HL-60 (cell line): Measurements from ENCODE around the gene CDK19.

Experiments
- DNase-seq, 2 experiments: peaks; one replicate each; pipeline ENCODE4 v3.0.0-alpha.2; 2010 to 2020; ENCODE audit warnings: low read depth in 1 of 2, low spot score in 1 of 2
- H3K27ac ChIP-seq: fragments of 250-450 bp; sonication (Bioruptor Pico); replicated peaks from 2 replicates; pipeline ENCODE4 v1.5.1; 2020; ENCODE audit warnings: mild to moderate bottlenecking, moderate library complexity
- H3K27me3 ChIP-seq: fragments of 250-450 bp; sonication (Bioruptor Pico); 2 replicates; pipeline ENCODE4 v1.5.1; 2021; ENCODE audit warnings: mild to moderate bottlenecking, moderate library complexity; ENCODE audit not compliant: insufficient read depth, poor library complexity, severe bottlenecking
- H3K4me3 ChIP-seq: replicated peaks from 2 replicates; pipeline ENCODE4 v1.5.1; 2011; ENCODE audit warnings: mild to moderate bottlenecking, control low read depth, low read length; ENCODE audit not compliant: insufficient read depth
- GABPA ChIP-seq: IDR thresholded peaks from 2 replicates; pipeline ENCODE4 v1.6.1; 2012; ENCODE audit warnings: low read depth
- POLR2AphosphoS5 ChIP-seq: IDR thresholded peaks from 2 replicates; pipeline ENCODE4 v1.6.1; 2012; ENCODE audit warnings: low read depth
- SPI1 ChIP-seq: IDR thresholded peaks from 2 replicates; pipeline ENCODE4 v1.6.1; 2012; ENCODE audit warnings: low read depth, mild to moderate bottlenecking, borderline replicate concordance
- TF ChIP-seq, protein P1 (sequence below): IDR thresholded peaks from 2 replicates; pipeline ENCODE4 v1.6.1; 2012; ENCODE audit warnings: low read depth; ENCODE audit not compliant: insufficient replicate concordance
- TF ChIP-seq, protein P2 (sequence below): IDR thresholded peaks from one replicate; pipeline ENCODE4 v1.5.1; 2011; ENCODE audit warnings: low read length, control low read depth, inconsistent platforms; ENCODE audit not compliant: insufficient read depth

CDK19 gene

DNA sequence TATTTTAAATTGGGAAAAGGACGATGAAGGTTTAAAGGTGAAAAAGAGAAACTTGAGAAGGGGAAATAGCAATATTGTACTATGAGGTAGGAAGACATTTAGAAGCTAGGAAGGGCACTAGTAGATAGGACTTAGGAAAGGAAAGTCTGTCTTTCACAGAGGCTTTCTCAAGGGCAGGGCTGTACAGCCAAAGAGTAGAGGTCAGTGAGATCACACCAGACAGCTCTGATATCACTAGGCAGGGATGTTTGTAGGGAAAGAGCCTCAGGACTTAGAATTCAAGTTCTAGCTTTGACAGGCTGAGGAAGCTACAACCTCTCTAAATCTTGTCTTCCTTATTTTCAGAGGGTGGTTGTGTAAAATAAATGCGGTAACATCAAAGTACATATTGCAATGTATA, 178.5 kb downstream of the CDK19 start:
- H3K27ac ChIP-seq = no peak overlapping the region
- no peaks in the 10 kb centered on the region for H3K27me3 ChIP-seq
- no peak for DNase-seq
- TF ChIP-seq, protein P1, sequence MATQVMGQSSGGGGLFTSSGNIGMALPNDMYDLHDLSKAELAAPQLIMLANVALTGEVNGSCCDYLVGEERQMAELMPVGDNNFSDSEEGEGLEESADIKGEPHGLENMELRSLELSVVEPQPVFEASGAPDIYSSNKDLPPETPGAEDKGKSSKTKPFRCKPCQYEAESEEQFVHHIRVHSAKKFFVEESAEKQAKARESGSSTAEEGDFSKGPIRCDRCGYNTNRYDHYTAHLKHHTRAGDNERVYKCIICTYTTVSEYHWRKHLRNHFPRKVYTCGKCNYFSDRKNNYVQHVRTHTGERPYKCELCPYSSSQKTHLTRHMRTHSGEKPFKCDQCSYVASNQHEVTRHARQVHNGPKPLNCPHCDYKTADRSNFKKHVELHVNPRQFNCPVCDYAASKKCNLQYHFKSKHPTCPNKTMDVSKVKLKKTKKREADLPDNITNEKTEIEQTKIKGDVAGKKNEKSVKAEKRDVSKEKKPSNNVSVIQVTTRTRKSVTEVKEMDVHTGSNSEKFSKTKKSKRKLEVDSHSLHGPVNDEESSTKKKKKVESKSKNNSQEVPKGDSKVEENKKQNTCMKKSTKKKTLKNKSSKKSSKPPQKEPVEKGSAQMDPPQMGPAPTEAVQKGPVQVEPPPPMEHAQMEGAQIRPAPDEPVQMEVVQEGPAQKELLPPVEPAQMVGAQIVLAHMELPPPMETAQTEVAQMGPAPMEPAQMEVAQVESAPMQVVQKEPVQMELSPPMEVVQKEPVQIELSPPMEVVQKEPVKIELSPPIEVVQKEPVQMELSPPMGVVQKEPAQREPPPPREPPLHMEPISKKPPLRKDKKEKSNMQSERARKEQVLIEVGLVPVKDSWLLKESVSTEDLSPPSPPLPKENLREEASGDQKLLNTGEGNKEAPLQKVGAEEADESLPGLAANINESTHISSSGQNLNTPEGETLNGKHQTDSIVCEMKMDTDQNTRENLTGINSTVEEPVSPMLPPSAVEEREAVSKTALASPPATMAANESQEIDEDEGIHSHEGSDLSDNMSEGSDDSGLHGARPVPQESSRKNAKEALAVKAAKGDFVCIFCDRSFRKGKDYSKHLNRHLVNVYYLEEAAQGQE = no peak
- TF ChIP-seq SPI1 (no peak), POLR2AphosphoS5 (no peak), GABPA (no peak)
- TF ChIP-seq, protein P2, sequence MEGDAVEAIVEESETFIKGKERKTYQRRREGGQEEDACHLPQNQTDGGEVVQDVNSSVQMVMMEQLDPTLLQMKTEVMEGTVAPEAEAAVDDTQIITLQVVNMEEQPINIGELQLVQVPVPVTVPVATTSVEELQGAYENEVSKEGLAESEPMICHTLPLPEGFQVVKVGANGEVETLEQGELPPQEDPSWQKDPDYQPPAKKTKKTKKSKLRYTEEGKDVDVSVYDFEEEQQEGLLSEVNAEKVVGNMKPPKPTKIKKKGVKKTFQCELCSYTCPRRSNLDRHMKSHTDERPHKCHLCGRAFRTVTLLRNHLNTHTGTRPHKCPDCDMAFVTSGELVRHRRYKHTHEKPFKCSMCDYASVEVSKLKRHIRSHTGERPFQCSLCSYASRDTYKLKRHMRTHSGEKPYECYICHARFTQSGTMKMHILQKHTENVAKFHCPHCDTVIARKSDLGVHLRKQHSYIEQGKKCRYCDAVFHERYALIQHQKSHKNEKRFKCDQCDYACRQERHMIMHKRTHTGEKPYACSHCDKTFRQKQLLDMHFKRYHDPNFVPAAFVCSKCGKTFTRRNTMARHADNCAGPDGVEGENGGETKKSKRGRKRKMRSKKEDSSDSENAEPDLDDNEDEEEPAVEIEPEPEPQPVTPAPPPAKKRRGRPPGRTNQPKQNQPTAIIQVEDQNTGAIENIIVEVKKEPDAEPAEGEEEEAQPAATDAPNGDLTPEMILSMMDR = no peak
- H3K4me3 ChIP-seq = no peak overlapping the region

DNA sequence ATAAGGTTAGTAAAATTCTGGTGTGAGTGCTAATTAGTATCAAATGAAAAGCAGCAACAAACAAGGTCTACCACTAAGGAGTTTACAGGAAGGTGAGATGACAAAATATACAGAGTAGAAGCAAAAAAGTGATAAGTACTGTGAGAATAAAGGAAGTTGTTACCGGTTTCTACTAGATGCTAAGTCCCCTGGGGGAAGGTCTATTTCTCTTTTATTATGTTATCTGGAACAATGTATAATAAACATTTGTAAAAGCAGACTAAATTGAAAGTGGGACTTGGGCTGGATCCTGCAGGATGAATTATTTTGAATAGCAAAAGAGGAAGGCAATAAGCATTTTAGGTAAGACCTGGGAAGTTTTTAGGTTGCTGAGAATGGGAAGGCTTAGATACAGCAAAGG, 180.2 kb downstream of the CDK19 start:
- TF ChIP-seq, protein P1 = no peak
- TF ChIP-seq GABPA (no peak), SPI1 (no peak), POLR2AphosphoS5 (no peak)
- TF ChIP-seq, protein P2 = no peak
- H3K4me3 ChIP-seq = no peak overlapping the region
- H3K27ac ChIP-seq = no peak overlapping the region
- no peaks in the 10 kb centered on the region for H3K27me3 ChIP-seq
- no peak for DNase-seq

DNA sequence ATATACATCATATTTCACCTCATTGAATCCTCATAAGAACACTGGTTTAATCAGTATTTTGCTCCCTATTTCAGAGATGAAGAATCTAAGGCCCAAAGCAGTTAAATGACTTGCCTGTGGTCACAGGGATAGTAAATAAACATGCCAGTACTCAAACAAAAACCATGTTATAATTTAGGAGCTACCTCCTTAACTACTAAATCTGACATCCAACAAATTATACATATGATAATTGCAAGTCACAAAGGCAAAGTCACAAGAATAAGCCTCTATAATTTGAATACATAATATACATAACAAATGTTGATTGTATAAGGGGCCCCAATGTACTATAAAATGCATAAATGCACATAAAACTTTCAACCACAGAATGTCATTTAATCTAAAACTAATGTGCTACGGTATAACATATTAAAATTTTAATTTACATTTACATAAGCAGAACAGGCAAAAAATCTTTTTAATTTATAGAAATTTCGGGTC, 181.5 kb downstream of the CDK19 start:
- no peak for DNase-seq
- Histone ChIP-seq H3K4me3 (no peak overlapping the region), H3K27ac (no peak overlapping the region), H3K27me3 (no peaks in the 10 kb centered on the region)
- TF ChIP-seq, protein P1 = no peak
- TF ChIP-seq, protein P2 = no peak
- TF ChIP-seq GABPA (no peak), SPI1 (no peak), POLR2AphosphoS5 (no peak)
